ENCODE results near the gene PTPRR. TPM values are rescaled to one million over a fixed set of nuclear protein-coding genes. Genes with fewer than 3 reads are reported as not detected.

The PTPRR gene
- total RNA-seq, 2 donors from 2014 or later, result 0.33 to 0.78 TPM

- no peak for ATAC-seq
- Histone ChIP-seq H3K4me3 (no peak overlapping the region), H3K27ac (no peak overlapping the region), H3K36me3 (replicated peaks in 1 of 2; ENCODE audit: insufficient read depth in 1 of 2, low read depth in 2 of 2) (no peaks in the 10 kb centered on the region), H3K9me3 (no peaks in the 10 kb centered on the region), H3K27me3 (no peaks in the 10 kb centered on the region), H3K4me1 (no peaks in the 10 kb centered on the region)
- 75 to 78% methylated on average over 2 of the region's 2 CpGs for WGBS, 2 donors
- no peak for DNase-seq
- TF ChIP-seq POLR2A (IDR thresholded peaks at IDR 0.05), result no peak
- TF ChIP-seq CTCF (IDR thresholded peaks at IDR 0.05), result no peak
- intact Hi-C loops (cut with DNase I), result no loop called here
Measured at GRCh38 chr12:70667253-70667652, 253.3 kb downstream of the PTPRR start.

GRCh38 chr12:70666364-70666763 is 254.2 kb downstream of the PTPRR start:
- ATAC-seq (no peak), DNase-seq (no peak)
- TF ChIP-seq CTCF (IDR thresholded peaks at IDR 0.05), result no peak
- no peak for TF ChIP-seq POLR2A (IDR thresholded peaks at IDR 0.05)
- Histone ChIP-seq H3K36me3 (replicated peaks in 1 of 2; ENCODE audit: insufficient read depth in 1 of 2, low read depth in 2 of 2) (no peaks in the 10 kb centered on the region), H3K27me3 (no peaks in the 10 kb centered on the region), H3K4me3 (no peak overlapping the region), H3K4me1 (no peaks in the 10 kb centered on the region), H3K9me3 (no peaks in the 10 kb centered on the region), H3K27ac (no peak overlapping the region)
- intact Hi-C loops (cut with DNase I), result no loop called here
- 89 to 91% methylated on average over 1 of the region's 1 CpG for WGBS, 2 donors

- Histone ChIP-seq H3K4me1 (no peaks in the 10 kb centered on the region), H3K27ac (no peak overlapping the region), H3K4me3 (no peak overlapping the region), H3K36me3 (replicated peaks in 1 of 2; ENCODE audit: insufficient read depth in 1 of 2, low read depth in 2 of 2) (no peaks in the 10 kb centered on the region), H3K9me3 (no peaks in the 10 kb centered on the region), H3K27me3 (no peaks in the 10 kb centered on the region)
- 36 to 51% methylated on average over 7 of the region's 7 CpGs for WGBS, 2 donors
- no peak for TF ChIP-seq POLR2A (IDR thresholded peaks at IDR 0.05)
- no peak for TF ChIP-seq CTCF (IDR thresholded peaks at IDR 0.05)
- ATAC-seq (no peak), DNase-seq (no peak)
- intact Hi-C loops (cut with DNase I), result no loop called here
Measured at GRCh38 chr12:70664465-70664881, 256.1 kb downstream of the PTPRR start.

- H3K36me3 ChIP-seq (replicated peaks in 1 of 2; ENCODE audit: insufficient read depth in 1 of 2, low read depth in 2 of 2), result no peaks in the 10 kb centered on the region
- WGBS, 2 donors, result 83 to 89% methylated on average over 1 of the region's 1 CpG
- ATAC-seq, result no peak
- no peak overlapping the region for H3K27ac ChIP-seq
- TF ChIP-seq POLR2A (IDR thresholded peaks at IDR 0.05) (no peak), CTCF (IDR thresholded peaks at IDR 0.05) (no peak)
- no peaks in the 10 kb centered on the region for H3K27me3 ChIP-seq
- intact Hi-C loops (cut with DNase I), result no loop called here
- no peak overlapping the region for H3K4me3 ChIP-seq
- H3K9me3 ChIP-seq, result no peaks in the 10 kb centered on the region
- no peak for DNase-seq
- H3K4me1 ChIP-seq, result no peaks in the 10 kb centered on the region
Measured at GRCh38 chr12:70663838-70664237, 256.7 kb downstream of the PTPRR start.

- TF ChIP-seq POLR2A (IDR thresholded peaks at IDR 0.05), result no peak
- no peak for TF ChIP-seq CTCF (IDR thresholded peaks at IDR 0.05)
- ATAC-seq (no peak), DNase-seq (no peak)
- no peaks in the 10 kb centered on the region for H3K36me3 ChIP-seq (replicated peaks in 1 of 2; ENCODE audit: insufficient read depth in 1 of 2, low read depth in 2 of 2)
- H3K4me1 ChIP-seq, result no peaks in the 10 kb centered on the region
- WGBS, 2 donors, result 50 to 57% methylated on average over 8 of the region's 8 CpGs
- H3K4me3 ChIP-seq, result no peak overlapping the region
- H3K27ac ChIP-seq, result no peak overlapping the region
- H3K9me3 ChIP-seq, result no peaks in the 10 kb centered on the region
- intact Hi-C loops (cut with DNase I), result no loop called here
- H3K27me3 ChIP-seq, result no peaks in the 10 kb centered on the region
Measured at GRCh38 chr12:70661466-70662161, 258.9 kb downstream of the PTPRR start.

Measured in body of pancreas (tissue), 4 donors.